GM12872 (cell line): ENCODE data around the gene KMT5B.

Source experiments
- TF ChIP-seq, protein P1 (sequence below): IDR thresholded peaks from 3 replicates; pipeline ENCODE4 v1.5.1; 2011; ENCODE audit warnings: low read depth, mild to moderate bottlenecking, low read length, moderate library complexity; ENCODE audit not compliant: insufficient read depth

Gene KMT5B

DNA sequence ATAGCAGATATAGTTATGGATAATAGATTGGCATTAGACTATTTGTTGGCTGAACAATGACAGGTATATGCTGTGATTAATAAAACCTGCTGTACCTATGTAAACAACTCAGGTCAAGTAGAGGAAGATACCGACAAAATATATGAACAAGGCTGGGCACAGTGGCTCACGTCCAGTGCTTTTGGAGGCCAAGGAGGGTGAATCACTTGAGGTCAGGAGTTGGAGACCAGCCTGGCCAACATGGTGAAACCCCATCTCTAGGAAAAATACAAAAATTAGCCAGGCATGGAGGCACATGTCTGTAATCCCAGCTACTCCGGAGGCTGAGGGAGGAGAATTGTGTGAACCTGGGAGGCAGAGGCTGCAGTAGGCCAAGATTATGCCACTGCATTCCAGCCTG is 77.9 kb downstream of the KMT5B start:
- TF ChIP-seq, protein P1, sequence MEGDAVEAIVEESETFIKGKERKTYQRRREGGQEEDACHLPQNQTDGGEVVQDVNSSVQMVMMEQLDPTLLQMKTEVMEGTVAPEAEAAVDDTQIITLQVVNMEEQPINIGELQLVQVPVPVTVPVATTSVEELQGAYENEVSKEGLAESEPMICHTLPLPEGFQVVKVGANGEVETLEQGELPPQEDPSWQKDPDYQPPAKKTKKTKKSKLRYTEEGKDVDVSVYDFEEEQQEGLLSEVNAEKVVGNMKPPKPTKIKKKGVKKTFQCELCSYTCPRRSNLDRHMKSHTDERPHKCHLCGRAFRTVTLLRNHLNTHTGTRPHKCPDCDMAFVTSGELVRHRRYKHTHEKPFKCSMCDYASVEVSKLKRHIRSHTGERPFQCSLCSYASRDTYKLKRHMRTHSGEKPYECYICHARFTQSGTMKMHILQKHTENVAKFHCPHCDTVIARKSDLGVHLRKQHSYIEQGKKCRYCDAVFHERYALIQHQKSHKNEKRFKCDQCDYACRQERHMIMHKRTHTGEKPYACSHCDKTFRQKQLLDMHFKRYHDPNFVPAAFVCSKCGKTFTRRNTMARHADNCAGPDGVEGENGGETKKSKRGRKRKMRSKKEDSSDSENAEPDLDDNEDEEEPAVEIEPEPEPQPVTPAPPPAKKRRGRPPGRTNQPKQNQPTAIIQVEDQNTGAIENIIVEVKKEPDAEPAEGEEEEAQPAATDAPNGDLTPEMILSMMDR = no peak

DNA sequence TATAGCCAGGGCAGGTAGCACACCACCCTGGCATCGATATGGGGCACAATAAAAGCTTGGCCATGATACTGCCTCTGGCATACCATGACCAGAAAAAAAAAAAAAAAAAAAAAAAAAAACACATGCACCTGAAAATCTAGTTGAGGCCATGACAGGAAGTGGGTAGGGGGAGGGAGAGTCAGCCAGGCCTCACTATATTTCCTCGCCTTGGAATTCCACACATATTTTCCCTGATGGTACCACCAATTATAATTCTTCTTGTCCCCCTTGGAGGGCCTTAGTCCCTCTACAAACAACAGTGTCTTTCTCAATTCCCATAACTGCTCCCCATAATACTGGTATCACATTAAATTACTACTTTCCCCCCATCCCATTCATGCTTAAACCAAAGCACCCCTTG is 79.3 kb downstream of the KMT5B start:
- TF ChIP-seq, protein P1 = no peak

DNA sequence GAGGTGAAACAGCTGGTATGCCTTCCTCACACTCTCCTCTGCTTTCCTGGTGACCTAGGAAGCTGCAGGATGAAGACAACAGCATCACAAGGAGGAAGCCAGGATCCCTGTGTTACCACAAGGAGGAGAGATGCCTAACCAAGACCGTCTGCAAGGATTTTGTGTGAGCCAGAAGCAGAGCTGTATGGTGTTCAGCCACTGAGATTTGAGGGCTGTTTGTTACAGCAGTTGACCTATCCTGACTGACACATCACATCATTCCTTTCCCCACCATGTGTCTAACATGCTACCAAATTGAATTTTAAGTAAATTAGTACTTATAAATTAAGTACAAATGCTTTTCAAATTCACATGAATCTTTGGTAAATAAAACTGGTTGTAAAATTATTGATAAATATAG is 83.0 kb downstream of the KMT5B start:
- TF ChIP-seq, protein P1 = no peak

DNA sequence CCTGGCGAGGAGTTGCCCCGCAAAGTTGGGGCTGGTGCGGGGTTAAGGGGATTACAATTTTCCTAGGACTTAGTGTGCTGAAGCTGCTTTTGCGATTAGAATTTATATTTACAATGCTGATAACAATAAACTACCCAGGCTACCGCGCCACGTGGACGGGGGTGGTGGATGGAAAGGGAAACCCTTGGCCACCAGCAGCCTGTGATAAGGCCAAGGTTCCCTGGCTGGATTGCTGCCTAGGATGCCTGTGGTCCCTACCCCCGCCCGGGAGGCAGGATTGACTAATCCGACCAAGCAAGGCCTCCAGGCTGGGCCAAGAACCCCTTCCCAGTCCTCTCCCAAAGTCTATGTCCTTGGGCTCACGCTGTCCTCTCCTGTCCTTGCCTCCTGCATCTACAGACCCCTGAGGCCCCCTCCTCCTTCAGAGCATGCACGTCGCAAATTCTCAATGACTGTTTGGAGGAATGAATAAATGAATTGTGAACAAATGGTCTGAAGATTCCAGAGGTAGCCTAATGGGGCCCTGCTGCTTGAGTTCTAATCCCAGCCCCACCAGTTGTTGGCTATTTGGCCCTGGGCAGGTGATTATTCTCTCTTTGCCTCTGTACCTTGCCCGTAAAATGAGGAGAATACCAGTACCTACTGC is 84.3 kb downstream of the KMT5B start:
- TF ChIP-seq, protein P1 = no peak

DNA sequence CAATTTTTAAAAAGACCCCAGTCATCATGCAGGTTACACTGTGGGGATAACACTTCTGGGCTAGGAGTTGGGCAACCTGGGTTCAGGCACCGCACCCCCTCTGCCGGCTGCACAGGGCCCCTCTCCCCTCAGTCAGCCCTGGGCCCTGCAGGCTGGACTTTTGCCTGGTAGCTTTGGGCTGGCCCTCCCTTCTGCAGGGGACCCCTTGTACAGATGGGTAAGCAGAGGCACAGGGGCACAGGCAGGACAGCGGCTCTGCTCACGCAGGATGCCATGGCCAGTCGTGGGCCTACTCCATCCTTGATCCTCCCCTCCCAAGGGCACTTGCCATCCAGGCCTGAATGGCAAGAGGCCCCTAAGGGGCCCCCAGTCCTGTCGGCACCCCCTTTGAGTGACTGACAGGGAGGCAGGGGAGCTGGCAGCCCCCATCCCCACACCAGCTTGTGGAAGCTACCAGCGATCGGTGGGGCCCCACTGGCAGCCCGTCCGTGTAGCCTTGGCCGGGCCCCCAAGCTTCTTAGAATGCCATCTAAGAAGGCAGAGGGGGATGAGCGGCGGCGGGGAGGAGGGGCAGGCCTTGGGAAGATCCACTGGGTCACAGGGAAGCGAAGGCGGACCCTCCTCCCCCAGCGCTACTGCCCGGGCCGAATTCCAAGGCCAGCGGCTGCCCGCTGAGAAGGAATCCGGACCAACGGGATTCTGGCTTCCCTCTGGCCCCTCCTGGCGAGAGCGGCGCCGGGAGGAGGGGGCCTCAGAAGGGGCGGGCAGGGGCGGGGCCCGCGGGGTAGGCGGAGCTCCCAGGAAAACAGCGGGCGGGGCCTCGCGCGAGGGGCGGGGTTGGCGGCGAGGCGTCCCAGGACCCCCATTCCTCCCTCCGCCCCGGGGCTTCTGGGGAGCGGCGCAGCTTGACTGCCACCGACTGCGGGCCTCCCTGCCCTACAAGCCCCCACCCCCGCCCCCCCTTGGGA is 85.1 kb downstream of the KMT5B start:
- TF ChIP-seq, protein P1 = no peak

DNA sequence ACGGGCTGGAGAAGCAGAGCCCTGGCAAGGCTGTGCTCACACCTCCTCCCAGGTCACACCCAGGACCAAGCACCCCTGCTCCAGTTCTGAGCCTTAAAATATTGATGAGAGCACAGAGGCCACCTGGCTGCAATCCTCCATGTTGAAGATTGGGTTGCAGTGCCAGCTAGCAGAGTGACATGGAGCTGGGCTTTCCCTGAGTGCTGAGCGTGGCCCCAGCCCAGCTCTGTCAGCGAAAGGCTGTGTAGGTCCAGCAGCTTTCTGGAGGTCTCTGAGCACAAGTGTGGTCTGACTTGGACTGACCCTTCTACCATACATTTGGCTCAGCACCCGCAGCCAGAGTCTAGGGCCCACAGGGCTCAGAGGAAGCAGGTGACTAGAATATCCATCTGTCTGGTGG is 87.9 kb downstream of the KMT5B start:
- TF ChIP-seq, protein P1 = no peak

DNA sequence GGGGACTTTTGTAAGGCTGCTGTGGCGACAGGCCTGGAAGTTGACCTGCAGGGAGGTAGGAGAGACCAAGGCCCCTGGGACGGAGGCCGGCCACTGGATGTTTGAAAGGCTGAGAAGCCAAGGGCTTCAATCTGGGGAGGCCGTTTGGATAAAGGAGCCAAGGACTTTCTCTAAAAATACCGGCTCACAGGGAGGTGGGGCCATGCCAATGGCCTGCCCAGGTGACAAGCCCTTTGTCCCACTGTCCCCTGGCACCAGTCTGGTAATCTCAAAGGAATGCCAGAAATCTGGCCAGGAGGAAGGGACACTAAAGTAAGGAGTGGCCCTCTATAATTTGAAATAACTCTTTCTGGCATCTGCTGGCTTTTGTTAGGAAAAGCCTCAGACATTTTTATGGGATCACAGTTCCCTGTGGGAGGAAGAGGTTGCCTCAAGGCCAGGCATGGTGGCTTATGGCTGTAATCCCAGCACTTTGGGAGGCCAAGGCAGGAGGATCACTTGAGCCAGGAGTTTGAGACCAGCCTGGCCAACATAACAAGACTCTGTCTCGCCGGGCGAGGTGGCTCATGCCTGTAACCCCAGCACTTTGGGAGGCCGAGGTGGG is 90.1 kb downstream of the KMT5B start:
- TF ChIP-seq, protein P1 = no peak
